ENCODE data around the gene FAM131B.
"Not testable (repeated sequence)": the region's sequence is repeated elsewhere in the genome, so short reads cannot be mapped to it uniquely, and the experiment has no call there.

FAM131B gene

DNA sequence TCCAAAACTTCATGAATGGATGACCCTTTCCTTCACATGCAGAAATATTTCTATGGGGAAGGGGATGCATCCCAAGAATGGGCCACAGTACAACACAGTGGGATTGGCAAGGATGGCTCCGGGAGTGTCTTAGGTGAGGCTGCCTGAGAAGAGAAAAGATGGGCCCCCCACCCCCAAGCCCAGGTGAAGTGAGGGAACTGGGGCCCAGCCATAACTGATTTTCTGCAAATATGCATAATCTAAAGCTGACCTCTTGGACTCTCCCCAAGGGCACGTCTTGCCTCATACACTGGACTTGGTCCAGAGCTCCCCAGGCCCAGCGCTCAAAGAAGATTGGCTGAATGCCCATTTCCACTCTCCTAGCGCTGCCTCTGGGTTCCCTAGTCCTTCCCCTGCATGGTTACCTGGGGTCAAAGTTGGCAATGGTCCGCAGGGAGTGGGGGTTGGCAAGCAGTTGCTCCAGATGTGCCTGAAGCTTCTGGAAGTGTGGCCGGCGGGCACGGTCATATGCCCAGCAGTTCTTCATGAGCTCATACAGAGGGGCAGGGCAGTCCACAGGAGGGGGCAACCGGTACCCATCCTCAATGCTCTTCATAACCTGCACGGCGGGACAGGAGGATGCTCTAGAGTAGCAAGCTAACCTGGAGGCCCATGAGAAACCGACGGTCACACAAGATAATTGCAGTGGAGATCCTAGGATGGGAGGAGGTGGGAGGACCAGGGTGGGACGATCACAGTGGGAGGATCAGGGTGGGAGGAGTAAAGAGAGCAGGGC is 30.9 kb upstream of the FAM131B start:
- Histone ChIP-seq H3K27ac (replicated peaks) (no peak overlapping the region), H3K4me3 (replicated peaks; ENCODE audit: insufficient read depth, low read length) (no peak overlapping the region), H3K27me3 (ENCODE audit: insufficient read depth, poor library complexity, severe bottlenecking) (no peaks in the 10 kb centered on the region)
- TF ChIP-seq, protein P1, sequence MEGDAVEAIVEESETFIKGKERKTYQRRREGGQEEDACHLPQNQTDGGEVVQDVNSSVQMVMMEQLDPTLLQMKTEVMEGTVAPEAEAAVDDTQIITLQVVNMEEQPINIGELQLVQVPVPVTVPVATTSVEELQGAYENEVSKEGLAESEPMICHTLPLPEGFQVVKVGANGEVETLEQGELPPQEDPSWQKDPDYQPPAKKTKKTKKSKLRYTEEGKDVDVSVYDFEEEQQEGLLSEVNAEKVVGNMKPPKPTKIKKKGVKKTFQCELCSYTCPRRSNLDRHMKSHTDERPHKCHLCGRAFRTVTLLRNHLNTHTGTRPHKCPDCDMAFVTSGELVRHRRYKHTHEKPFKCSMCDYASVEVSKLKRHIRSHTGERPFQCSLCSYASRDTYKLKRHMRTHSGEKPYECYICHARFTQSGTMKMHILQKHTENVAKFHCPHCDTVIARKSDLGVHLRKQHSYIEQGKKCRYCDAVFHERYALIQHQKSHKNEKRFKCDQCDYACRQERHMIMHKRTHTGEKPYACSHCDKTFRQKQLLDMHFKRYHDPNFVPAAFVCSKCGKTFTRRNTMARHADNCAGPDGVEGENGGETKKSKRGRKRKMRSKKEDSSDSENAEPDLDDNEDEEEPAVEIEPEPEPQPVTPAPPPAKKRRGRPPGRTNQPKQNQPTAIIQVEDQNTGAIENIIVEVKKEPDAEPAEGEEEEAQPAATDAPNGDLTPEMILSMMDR (IDR thresholded peaks at IDR 0.05; ENCODE audit: insufficient read depth, low read length) = no peak
- TF ChIP-seq, protein P2, sequence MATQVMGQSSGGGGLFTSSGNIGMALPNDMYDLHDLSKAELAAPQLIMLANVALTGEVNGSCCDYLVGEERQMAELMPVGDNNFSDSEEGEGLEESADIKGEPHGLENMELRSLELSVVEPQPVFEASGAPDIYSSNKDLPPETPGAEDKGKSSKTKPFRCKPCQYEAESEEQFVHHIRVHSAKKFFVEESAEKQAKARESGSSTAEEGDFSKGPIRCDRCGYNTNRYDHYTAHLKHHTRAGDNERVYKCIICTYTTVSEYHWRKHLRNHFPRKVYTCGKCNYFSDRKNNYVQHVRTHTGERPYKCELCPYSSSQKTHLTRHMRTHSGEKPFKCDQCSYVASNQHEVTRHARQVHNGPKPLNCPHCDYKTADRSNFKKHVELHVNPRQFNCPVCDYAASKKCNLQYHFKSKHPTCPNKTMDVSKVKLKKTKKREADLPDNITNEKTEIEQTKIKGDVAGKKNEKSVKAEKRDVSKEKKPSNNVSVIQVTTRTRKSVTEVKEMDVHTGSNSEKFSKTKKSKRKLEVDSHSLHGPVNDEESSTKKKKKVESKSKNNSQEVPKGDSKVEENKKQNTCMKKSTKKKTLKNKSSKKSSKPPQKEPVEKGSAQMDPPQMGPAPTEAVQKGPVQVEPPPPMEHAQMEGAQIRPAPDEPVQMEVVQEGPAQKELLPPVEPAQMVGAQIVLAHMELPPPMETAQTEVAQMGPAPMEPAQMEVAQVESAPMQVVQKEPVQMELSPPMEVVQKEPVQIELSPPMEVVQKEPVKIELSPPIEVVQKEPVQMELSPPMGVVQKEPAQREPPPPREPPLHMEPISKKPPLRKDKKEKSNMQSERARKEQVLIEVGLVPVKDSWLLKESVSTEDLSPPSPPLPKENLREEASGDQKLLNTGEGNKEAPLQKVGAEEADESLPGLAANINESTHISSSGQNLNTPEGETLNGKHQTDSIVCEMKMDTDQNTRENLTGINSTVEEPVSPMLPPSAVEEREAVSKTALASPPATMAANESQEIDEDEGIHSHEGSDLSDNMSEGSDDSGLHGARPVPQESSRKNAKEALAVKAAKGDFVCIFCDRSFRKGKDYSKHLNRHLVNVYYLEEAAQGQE (IDR thresholded peaks at IDR 0.05; ENCODE audit: insufficient replicate concordance, low read depth) = no peak
- peak; percentile 25; the same call in 1 of the 2 replicates for TF ChIP-seq POLR2AphosphoS5 (IDR thresholded peaks at IDR 0.05; ENCODE audit: low read depth)
- DNase-seq (ENCODE audit: low read depth in 1 of 2, low spot score in 1 of 2) = no peak

DNA sequence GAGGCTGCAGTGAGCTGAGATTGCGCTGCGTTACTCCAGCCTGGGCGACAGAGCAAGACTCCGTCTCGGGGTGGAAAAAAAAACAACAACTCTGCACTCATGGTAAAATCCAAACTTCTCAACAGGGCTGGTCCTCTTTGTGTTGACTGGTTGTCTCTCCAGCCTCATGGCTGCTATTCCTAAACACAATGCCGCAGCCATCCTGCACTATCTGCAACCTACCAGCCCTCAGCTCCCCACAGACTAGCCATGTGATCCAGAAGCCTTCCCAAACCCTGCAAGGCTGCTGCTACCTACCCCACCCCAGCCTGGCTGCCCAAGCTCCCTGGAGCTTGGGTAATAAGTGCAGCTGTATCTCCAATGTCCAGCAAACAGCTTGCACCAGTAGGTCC is 30.4 kb upstream of the FAM131B start:
- no peak overlapping the region for H3K27ac ChIP-seq (replicated peaks)
- no peak overlapping the region for H3K4me3 ChIP-seq (replicated peaks; ENCODE audit: insufficient read depth, low read length)
- no peak for DNase-seq (ENCODE audit: low read depth in 1 of 2, low spot score in 1 of 2)
- no peaks in the 10 kb centered on the region for H3K27me3 ChIP-seq (ENCODE audit: insufficient read depth, poor library complexity, severe bottlenecking)
- no peak for TF ChIP-seq GABPA (IDR thresholded peaks at IDR 0.05; ENCODE audit: low read depth)
- TF ChIP-seq, protein P1 (IDR thresholded peaks at IDR 0.05; ENCODE audit: insufficient read depth, low read length) = no peak
- TF ChIP-seq POLR2AphosphoS5 (IDR thresholded peaks at IDR 0.05; ENCODE audit: low read depth) = no peak; the same call in none of the 2 replicates

DNA sequence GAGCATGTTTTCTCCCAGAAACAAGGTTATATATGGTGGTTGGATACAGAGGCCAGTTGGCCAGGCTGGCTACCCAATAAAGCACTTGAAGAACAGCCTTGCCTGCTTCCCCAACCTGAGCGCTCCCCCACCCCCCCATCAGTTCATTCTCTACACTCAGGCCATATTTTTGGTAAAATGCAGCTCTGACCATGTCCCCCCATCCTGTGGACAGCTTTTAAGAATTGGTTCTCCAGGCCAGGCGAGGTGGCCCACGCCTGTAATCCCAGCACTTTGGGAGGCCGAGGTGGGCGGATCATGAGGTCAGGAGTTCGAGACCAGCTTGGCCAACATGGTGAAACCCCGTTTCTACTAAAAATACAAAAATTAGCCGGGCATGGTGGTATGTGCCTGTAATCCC is 29.9 kb upstream of the FAM131B start:
- H3K27me3 ChIP-seq (ENCODE audit: insufficient read depth, poor library complexity, severe bottlenecking); H3K27ac ChIP-seq (replicated peaks); H3K4me3 ChIP-seq (replicated peaks; ENCODE audit: insufficient read depth, low read length); DNase-seq (ENCODE audit: low read depth in 1 of 2, low spot score in 1 of 2): not testable (repeated sequence)

DNA sequence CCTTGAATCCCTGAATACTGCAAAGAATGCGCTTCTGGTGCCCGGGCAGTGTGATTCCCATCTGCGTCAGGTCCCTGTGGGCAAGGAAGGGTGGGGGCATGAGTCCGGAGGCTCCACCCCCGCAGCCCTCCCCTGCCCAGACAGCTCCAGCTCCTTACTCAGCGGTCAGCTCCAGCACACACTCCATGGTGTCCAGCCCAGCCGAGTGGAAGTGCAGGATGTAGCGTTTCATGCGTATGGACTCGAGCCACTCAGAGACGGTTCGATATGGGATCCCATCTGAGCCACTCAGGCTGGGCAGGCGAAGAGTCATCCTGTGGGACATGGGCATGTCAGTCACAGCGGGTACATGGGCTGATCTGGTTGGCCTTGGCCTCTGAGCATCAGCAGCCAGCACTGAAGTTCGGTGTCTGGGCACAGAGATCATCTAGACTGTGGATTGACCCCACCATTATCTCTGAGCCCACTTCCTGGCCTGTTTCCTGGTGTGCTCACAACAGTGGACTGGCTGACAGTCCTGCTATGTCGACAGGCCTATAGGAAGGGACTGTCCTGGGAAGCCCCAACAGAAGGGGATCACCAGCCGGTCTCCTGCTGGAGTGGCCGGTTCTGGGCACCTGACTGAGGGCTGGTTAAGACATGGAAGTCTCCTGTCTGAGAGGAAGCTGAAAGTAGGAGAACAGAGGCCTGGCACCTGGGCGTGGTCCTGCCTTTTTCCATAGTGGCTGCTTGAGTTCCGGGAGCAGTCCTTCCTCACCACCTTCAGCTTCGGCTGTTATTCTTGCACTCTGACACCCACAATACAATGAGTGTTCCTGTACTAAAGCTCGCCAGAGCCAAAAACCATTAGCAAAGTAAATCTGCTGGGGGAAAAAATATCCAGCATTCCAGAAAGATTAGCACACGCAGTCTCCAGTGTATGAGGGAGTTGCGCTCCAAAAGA is 29.2 kb upstream of the FAM131B start:
- no peak for DNase-seq (ENCODE audit: low read depth in 1 of 2, low spot score in 1 of 2)
- Histone ChIP-seq H3K27me3 (ENCODE audit: insufficient read depth, poor library complexity, severe bottlenecking) (no peaks in the 10 kb centered on the region), H3K4me3 (replicated peaks; ENCODE audit: insufficient read depth, low read length) (no peak overlapping the region), H3K27ac (replicated peaks) (no peak overlapping the region)
- TF ChIP-seq SPI1 (IDR thresholded peaks at IDR 0.05; ENCODE audit: borderline replicate concordance, low read depth) = no peak
- peak; percentile 13; the same call in 1 of the 2 replicates for TF ChIP-seq POLR2AphosphoS5 (IDR thresholded peaks at IDR 0.05; ENCODE audit: low read depth)

DNA sequence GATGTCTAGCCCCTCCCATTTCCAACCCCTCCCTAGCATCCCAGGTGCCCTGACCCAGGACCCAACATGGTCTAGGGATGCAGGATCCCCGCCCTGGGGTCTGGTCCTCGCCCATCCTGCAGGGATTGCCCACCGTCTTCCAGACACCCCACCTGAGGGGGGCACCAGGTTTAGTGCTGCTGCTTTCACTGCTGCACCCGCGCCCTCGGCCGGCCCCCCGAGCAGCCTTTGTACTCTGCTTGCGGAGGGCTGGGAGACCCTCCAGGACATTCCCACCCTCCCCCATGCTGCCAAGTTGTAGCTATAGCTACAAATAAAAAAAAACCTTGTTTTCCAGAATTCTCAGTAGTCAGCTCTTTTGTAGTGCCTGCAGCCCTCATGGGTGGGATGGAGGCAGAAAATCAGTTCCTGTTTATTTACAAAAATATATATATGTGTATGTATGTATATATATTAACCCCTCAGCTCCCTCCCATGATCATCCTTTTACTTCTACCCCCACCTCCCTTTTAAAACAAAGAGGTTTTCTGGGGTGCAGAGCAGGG is 28.3 kb upstream of the FAM131B start:
- TF ChIP-seq GABPA (IDR thresholded peaks at IDR 0.05; ENCODE audit: low read depth) (no peak), POLR2AphosphoS5 (IDR thresholded peaks at IDR 0.05; ENCODE audit: low read depth) (peak; percentile 8; the same call in 1 of the 2 replicates)
- no peaks in the 10 kb centered on the region for H3K27me3 ChIP-seq (ENCODE audit: insufficient read depth, poor library complexity, severe bottlenecking)
- no peak for DNase-seq (ENCODE audit: low read depth in 1 of 2, low spot score in 1 of 2)
- no peak overlapping the region for H3K27ac ChIP-seq (replicated peaks)
- no peak overlapping the region for H3K4me3 ChIP-seq (replicated peaks; ENCODE audit: insufficient read depth, low read length)
